ENCODE results near the gene PDIA5. TPM values are rescaled to one million over a fixed set of nuclear protein-coding genes. Genes with fewer than 3 reads are reported as not detected.

The PDIA5 gene
- total RNA-seq, 2 experiments from 2014 or later, result 2.2 to 3.0 TPM

DNA sequence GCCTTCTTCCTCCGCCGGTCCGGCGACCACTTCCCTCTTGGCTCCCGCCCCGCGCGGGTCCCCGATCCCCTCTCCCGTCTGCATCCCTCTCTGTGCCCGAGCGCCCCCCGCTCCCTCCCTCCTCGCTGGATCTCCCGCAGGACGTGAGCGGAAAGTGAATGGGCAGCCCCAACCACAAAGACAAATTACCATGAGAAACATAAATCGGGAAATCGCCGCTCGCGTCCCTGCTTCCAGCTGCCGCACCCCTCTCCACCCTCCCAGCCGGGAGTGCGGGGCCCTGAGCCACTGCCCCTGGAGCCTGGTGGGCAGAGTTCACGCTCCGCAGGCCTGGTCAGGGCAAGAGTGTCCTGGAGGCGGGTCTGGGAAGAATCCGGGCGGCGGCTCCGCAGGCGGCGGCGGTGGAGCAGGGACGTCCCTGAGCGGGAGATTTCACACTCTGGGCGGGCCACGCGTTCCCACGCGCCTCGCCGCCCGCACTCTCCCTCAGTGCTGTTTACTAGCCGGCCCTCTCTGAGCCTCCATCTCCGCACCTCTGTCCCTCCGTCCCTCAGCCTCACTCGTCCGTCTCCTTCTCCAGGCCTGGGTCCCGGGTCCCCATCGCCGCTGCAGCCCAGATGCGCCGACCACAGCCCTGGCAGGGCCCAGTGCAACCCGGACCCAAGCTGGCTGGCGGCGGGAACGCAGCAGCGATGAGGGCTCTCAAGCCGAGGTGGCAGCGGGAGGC is 40.1 kb upstream of the PDIA5 start:
- no peak overlapping the region for H3K27ac ChIP-seq (ENCODE audit: low read depth in 1 of 2, low read length in 2 of 2)
- Mint-ChIP-seq H3K9me3 (no peaks in the 10 kb centered on the region), H3K4me1 (ENCODE audit: low read depth) (peaks cover 12% of the 10 kb centered on the region), H3K36me3 (ENCODE audit: low read depth) (no peaks in the 10 kb centered on the region), H3K27me3 (peaks cover 71% of the 10 kb centered on the region), H3K4me3 (peak overlapping the region; percentile 70), H3K27ac (no peak overlapping the region)
- ChIA-PET POLR2A (interaction anchor here (1.3 kb wide), 1 partner anchor 12 kb away, joined by 4 read pairs; no protein-coding TSS in a partner anchor), CTCF (interaction anchor here (0.6 kb wide), 1 partner anchor 38 kb away, joined by 4 read pairs; no protein-coding TSS in a partner anchor)
- ATAC-seq (ENCODE audit: poor library complexity) (no peak), DNase-seq (peak in 3 of 14 experiments; percentile 2 to 23 (median 20))
- peak overlapping the region; percentile 42 for H3K4me3 ChIP-seq (ENCODE audit: low read length)
- intact Hi-C loops (cut with DNase I, micrococcal nuclease), result loop anchor here (5.0 to 10.0 kb wide), 4 partner anchors 272 to 1479 kb away; partner anchors contain the start of genes DTX3L (in 1 of the 2), PARP9 (in 1 of the 2) and POLQ (in 1 of the 2)
- TF ChIP-seq, protein P1, sequence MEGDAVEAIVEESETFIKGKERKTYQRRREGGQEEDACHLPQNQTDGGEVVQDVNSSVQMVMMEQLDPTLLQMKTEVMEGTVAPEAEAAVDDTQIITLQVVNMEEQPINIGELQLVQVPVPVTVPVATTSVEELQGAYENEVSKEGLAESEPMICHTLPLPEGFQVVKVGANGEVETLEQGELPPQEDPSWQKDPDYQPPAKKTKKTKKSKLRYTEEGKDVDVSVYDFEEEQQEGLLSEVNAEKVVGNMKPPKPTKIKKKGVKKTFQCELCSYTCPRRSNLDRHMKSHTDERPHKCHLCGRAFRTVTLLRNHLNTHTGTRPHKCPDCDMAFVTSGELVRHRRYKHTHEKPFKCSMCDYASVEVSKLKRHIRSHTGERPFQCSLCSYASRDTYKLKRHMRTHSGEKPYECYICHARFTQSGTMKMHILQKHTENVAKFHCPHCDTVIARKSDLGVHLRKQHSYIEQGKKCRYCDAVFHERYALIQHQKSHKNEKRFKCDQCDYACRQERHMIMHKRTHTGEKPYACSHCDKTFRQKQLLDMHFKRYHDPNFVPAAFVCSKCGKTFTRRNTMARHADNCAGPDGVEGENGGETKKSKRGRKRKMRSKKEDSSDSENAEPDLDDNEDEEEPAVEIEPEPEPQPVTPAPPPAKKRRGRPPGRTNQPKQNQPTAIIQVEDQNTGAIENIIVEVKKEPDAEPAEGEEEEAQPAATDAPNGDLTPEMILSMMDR (IDR thresholded peaks at IDR 0.05), result no peak
- peaks cover 83 to 85% of the 10 kb centered on the region in 2 experiments for H3K27me3 ChIP-seq (ENCODE audit: control insufficient read depth in 1 of 2, insufficient read depth in 2 of 2, low read length in 2 of 2)
- H3K9me3 ChIP-seq (ENCODE audit: control insufficient read depth in 1 of 2, insufficient read depth in 1 of 2, low read length in 2 of 2), result peaks cover 0 to 12% of the 10 kb centered on the region in 2 experiments
- no peaks in the 10 kb centered on the region for H3K36me3 ChIP-seq (ENCODE audit: insufficient read depth, low read length)
- peaks cover 24% of the 10 kb centered on the region for H3K4me1 ChIP-seq (ENCODE audit: insufficient read depth, low read length)

DNA sequence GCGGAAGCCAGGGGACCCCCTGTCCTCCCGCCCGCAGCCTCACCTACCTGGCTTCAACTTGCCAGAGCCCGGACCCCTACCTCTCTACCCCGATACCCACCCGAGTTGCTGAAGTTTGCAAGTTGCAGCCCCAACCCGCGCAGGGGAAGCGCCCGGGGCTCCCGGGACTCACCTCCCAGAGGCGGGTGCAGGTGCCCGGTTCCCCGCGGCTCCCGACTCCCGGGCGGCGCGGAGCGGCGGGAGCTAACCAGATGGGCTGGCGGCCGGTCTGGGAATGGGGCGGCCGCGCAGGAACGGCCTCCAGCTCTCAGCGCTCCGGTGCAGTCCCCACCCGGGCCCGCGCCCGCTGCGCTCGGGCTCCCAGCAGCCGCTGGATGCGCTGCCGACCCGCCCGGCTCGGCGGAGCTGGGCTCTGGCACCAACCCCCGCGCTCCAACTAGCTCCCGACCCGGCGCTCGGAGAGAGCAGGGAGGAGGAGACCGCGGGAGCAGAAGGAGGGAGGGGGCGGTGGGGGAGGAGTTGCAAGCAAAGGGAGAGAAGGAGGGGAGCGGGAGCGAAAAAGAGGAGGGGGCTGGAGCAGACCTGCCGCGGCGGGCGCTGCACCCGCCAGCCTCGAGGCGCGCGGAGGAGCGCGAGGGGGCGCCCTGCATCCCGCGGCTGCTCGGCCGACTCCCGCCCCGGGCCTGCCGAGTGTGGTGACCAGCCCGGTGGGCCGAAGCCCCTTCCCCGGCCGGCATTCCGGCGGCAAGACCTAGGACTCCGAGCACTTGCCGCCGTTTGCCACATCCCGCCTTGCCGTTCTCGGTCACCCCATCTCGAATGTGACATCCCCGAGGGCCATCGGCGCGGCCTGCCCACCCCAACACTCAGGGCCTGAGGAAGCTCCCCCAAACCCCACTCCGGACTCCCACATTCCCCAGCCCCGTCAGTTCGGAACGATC is 39.3 kb upstream of the PDIA5 start, which contains the start of gene SEMA5B:
SEMA5B (minus strand) TSS at position 472 of the 941 bp plus-strand sequence. CDS start 66,500 bp downstream, outside the sequence.
- Histone ChIP-seq H3K9me3 (ENCODE audit: control insufficient read depth in 1 of 2, insufficient read depth in 1 of 2, low read length in 2 of 2) (peaks cover 0 to 12% of the 10 kb centered on the region in 2 experiments), H3K27ac (ENCODE audit: low read depth in 1 of 2, low read length in 2 of 2) (no peak within 1 kb of the TSS), H3K36me3 (ENCODE audit: insufficient read depth, low read length) (no peaks in the 10 kb centered on the region), H3K4me3 (ENCODE audit: low read length) (peak within 1 kb of the TSS; percentile 58), H3K27me3 (ENCODE audit: control insufficient read depth in 1 of 2, insufficient read depth in 2 of 2, low read length in 2 of 2) (peaks cover 83 to 84% of the 10 kb centered on the region in 2 experiments), H3K4me1 (ENCODE audit: insufficient read depth, low read length) (peaks cover 24% of the 10 kb centered on the region)
- H3K27ac Mint-ChIP-seq, result no peak within 1 kb of the TSS
- peak in 6 of 14 experiments; percentile 5 to 42 (median 15) for DNase-seq
- H3K27me3 Mint-ChIP-seq, result peaks cover 63% of the 10 kb centered on the region
- peaks cover 12% of the 10 kb centered on the region for H3K4me1 Mint-ChIP-seq (ENCODE audit: low read depth)
- no peaks in the 10 kb centered on the region for H3K9me3 Mint-ChIP-seq
- no peaks in the 10 kb centered on the region for H3K36me3 Mint-ChIP-seq (ENCODE audit: low read depth)
- intact Hi-C loops (cut with DNase I, micrococcal nuclease), result loop anchor here (2.0 to 10.0 kb wide), 7 partner anchors 273 to 1481 kb away; partner anchors contain the start of genes DTX3L (in 1 of the 2), PARP9 (in 1 of the 2) and POLQ (in 1 of the 2)
- ATAC-seq (ENCODE audit: poor library complexity), result peak; percentile 52
- H3K4me3 Mint-ChIP-seq, result peak within 1 kb of the TSS; percentile 81
- POLR2A ChIA-PET, result interaction anchor here (0.6 to 1.3 kb wide), 2 partner anchors 13 to 496 kb away, joined by 3 to 4 read pairs; no protein-coding TSS in a partner anchor
- CTCF ChIA-PET, result interaction anchor here (0.6 kb wide), 1 partner anchor 37 kb away, joined by 4 read pairs; no protein-coding TSS in a partner anchor
- TF ChIP-seq, protein P1 (IDR thresholded peaks at IDR 0.05), result peak; percentile 12
